Left lung (tissue), 10 donors: ENCODE data around the gene WFDC1. TPM values are rescaled to one million over a fixed set of nuclear protein-coding genes. Genes with fewer than 3 reads are reported as not detected.

Experiments used
- ATAC-seq: fragments of 200-7000 bp; cut with Tn5 transposase; one replicate; pipeline ENCODE4 v1.9.1; 2020; ENCODE audit warnings: moderate library complexity
- DNase-seq, 4 donors: peaks; one replicate each; pipeline ENCODE4 v3.0.0-alpha.2; 2013 to 2020
- H3K27ac ChIP-seq, 2 donors: fragments of 200-600 bp; sonication (generic) in 1 of 2; one replicate each; pipeline versions ENCODE4 v1.5.0 to v1.8.0; 2020 to 2021
- H3K27me3 ChIP-seq, 2 donors: fragments of 200-600 bp; sonication (generic) in 1 of 2; one replicate each; pipeline versions ENCODE4 v1.5.0 to v1.8.0; 2020 to 2021
- H3K36me3 ChIP-seq, 2 donors: fragments of 200-600 bp; sonication (generic) in 1 of 2; one replicate each; pipeline versions ENCODE4 v1.5.0 to v1.8.0; 2020 to 2021
- H3K4me1 ChIP-seq, 2 donors: fragments of 200-600 bp; one replicate each; pipeline ENCODE4 v1.8.0; 2021
- H3K4me3 ChIP-seq, 2 donors: fragments of 200-600 bp; sonication (generic) in 1 of 2; one replicate each; pipeline versions ENCODE4 v1.5.0 to v1.8.0; 2020 to 2021; ENCODE audit warnings: mild to moderate bottlenecking in 1 of 2
- H3K9me3 ChIP-seq, 2 donors: fragments of 200-600 bp; sonication (generic) in 1 of 2; one replicate each; pipeline versions ENCODE4 v1.5.0 to v1.8.0; 2020 to 2021
- intact Hi-C, 2 donors: fragments of 100-400 bp; cut with DNase I; formaldehyde crosslinking; loops; one replicate each; pipeline versions ENCODE4 v1.11.2 to v1.14.2; 2022
- polyA plus RNA-seq, 6 donors: library from polyadenylated mRNA; unstranded; fragments of 120-200 nt; gene quantifications; one replicate each; pipeline ENCODE4 v1.2.1, GENCODE V29; 2013; ENCODE audit not compliant: insufficient read length in 6 of 6
- total RNA-seq, 2 donors: library from RNA; stranded (reverse); fragmentation: NEBNext Ultra II Directional; extraction: Animal tissue kit (Norgen Biotek cat#: 25700); gene quantifications; one replicate each; pipeline ENCODE4 v1.2.1, GENCODE V29; 2021
- TF ChIP-seq, protein P1 (sequence below), 2 donors: fragments of 200-600 bp; sonication (generic) in 1 of 2; IDR thresholded peaks; one replicate each; pipeline versions ENCODE4 v1.5.0 to v1.8.0; 2021; ENCODE audit warnings: antibody characterized with exemption in 2 of 2
- donor health status: DM: no; HTN: yes; CAD: no.
- donor health status: DM: no; HTN: no; CAD: no.

Gene WFDC1
- total and polyA plus RNA-seq, 8 donors, result 4.5 to 21.6 (median 6.9) TPM

DNA sequence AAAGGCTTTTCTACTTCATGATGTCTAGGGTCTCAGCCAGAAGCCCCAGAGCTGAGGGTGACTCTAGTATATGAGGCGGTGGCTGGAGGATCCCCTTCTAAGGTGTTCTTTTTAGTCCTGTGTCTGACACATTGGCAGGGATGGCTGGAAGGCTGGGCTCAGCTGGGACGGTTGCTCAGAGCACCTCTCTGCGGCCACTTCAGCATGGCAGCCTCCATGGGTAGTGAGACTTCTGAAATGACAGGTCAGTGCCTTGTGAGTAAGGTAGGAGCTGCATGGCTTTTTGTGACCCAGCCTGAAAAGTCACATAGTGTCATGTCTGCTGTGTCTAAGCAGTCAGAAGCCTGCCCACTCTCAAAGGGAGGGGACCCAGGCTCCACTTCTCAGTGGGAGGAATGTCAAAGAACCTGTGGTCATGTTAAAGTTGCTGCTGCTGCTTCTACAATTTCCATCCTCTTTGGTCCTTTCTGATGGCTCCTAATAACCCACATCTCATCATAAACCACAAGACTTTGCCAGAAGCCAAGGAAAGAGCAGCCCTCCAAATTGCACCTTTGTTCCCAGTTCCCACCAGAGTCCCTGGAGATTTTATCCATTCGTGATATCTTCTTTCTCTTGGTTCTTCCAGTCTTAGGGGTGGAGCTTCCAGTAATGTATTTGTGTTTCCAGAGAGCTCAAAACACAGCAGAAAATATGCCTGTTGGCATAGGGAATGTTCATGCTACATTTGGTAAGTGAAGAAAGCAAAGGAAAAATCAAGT is 39.4 kb upstream of the WFDC1 start:
- TF ChIP-seq, protein P1, sequence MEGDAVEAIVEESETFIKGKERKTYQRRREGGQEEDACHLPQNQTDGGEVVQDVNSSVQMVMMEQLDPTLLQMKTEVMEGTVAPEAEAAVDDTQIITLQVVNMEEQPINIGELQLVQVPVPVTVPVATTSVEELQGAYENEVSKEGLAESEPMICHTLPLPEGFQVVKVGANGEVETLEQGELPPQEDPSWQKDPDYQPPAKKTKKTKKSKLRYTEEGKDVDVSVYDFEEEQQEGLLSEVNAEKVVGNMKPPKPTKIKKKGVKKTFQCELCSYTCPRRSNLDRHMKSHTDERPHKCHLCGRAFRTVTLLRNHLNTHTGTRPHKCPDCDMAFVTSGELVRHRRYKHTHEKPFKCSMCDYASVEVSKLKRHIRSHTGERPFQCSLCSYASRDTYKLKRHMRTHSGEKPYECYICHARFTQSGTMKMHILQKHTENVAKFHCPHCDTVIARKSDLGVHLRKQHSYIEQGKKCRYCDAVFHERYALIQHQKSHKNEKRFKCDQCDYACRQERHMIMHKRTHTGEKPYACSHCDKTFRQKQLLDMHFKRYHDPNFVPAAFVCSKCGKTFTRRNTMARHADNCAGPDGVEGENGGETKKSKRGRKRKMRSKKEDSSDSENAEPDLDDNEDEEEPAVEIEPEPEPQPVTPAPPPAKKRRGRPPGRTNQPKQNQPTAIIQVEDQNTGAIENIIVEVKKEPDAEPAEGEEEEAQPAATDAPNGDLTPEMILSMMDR (IDR thresholded peaks at IDR 0.05), result no peak
- ATAC-seq (no peak), DNase-seq (no peak)
- peaks cover 0 to 9% of the 10 kb centered on the region in 2 donors for H3K9me3 ChIP-seq
- intact Hi-C loops, result no loop called here
- H3K4me3 ChIP-seq, result no peak overlapping the region
- H3K27me3 ChIP-seq, result peaks cover 0 to 6% of the 10 kb centered on the region in 2 donors
- H3K27ac ChIP-seq, result no peak overlapping the region
- H3K36me3 ChIP-seq, result no peaks in the 10 kb centered on the region
- H3K4me1 ChIP-seq, result no peaks in the 10 kb centered on the region

DNA sequence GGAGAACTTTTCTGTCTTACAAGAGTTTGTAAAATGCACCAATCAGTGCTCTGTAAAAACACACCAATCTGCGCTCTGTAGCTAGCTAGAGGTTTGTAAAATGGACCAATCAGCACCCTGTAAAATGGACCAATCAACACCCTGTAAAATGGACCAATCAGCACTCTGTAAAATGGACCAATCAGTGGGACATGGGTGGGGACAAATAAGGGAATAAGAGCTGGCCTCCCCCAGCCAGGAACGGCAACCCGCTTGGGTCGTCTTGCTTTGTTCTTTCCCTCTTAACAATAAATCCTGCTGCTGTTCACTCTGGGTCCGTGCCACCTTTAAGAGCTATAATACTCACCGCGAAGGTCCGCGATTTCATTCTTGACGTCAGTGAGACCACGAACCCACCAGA is 36.4 kb upstream of the WFDC1 start:
- Histone ChIP-seq H3K36me3 (no peaks in the 10 kb centered on the region), H3K4me3 (no peak overlapping the region), H3K27me3 (peaks cover 0 to 6% of the 10 kb centered on the region in 2 donors), H3K27ac (no peak overlapping the region), H3K9me3 (peaks cover 0 to 9% of the 10 kb centered on the region in 2 donors), H3K4me1 (no peaks in the 10 kb centered on the region)
- ATAC-seq (no peak), DNase-seq (no peak)
- TF ChIP-seq, protein P1 (IDR thresholded peaks at IDR 0.05), result no peak
- intact Hi-C loops, result no loop called here

DNA sequence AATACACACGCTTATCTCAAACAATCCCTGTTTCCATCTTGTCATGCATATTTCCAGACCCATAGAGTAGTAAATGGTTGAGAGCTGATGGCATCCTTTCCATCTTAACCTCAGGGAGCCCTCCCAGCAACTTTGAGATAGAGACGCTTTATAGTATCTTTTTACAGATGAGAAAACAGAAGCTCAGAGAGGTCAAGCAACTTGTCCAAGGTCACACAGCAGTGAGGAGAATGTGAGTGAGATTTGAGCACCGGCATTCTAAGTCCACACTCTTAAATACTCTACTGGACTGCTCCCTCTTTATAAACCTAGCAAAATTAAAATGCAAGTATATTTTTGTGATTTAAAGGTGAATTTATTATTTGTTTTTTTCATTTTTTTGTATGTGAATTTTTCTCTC is 35.0 kb upstream of the WFDC1 start:
- TF ChIP-seq, protein P1 (IDR thresholded peaks at IDR 0.05), result no peak
- Histone ChIP-seq H3K9me3 (peaks cover 0 to 6% of the 10 kb centered on the region in 2 donors), H3K27me3 (peaks cover 0 to 6% of the 10 kb centered on the region in 2 donors), H3K36me3 (no peaks in the 10 kb centered on the region), H3K4me1 (no peaks in the 10 kb centered on the region), H3K4me3 (no peak overlapping the region), H3K27ac (no peak overlapping the region)
- intact Hi-C loops, result no loop called here
- ATAC-seq (no peak), DNase-seq (no peak)

DNA sequence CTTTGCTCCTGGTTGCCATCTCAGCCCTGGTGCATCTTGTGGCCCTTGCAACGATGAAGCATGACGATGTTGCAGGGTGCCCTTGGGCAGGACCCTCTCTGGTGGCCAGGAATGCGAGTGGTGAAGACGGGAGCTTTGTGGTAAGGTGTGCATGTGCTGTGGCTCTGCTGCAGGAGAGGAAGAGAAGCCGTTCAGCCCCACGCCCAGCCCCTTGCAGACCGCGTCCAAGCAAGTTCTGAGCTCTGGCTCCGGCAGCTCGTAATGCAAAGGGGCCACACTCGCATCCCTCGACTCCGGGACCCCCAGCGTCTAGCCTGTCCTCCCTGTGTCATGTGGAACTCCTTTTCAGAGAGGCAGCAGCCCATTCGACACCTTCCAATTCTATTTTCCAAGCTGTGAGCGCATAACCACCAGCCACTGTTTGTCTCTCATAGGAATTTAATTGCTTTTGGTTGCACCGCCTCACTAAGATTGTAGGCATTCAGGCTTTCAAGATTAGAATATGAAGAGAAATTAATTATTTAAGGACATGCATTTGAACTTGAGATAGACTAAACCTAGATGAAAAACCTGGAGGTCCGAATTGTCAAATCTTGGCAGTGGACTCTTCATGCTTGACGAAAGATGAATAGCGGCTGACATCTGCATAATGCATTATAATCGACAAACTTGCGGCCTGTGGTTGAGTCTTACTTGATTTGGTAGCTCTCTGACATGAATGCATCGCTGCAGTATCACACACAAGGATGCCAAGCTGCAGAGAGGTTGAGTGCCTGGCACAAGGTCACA is 33.7 kb upstream of the WFDC1 start:
- no peaks in the 10 kb centered on the region for H3K36me3 ChIP-seq
- peaks cover 0 to 6% of the 10 kb centered on the region in 2 donors for H3K27me3 ChIP-seq
- H3K4me3 ChIP-seq, result no peak overlapping the region
- intact Hi-C loops, result no loop called here
- no peaks in the 10 kb centered on the region for H3K4me1 ChIP-seq
- no peaks in the 10 kb centered on the region for H3K9me3 ChIP-seq
- ATAC-seq (no peak), DNase-seq (no peak)
- no peak overlapping the region for H3K27ac ChIP-seq
- TF ChIP-seq, protein P1 (IDR thresholded peaks at IDR 0.05), result no peak

DNA sequence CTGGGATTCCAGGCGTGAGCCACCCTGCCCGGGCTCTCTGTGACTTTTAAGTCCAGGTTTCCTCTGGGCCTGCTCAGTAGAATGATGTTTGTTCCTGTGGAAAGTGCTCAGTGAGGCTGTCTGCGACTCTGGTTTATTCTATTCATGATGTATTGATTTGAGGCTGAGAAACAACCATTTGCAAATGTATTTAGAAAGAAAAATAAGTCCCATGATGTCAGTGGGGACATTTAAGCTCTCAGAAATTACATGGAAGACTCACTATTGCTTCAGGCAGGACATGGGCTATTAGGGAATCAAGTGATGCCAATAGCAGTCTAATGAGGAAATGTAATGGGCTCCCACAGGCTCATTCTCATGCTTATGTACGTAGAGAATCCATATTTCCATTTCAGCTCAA is 32.6 kb upstream of the WFDC1 start:
- H3K27me3 ChIP-seq, result no peaks in the 10 kb centered on the region
- H3K4me1 ChIP-seq, result no peaks in the 10 kb centered on the region
- DNase-seq (no peak), ATAC-seq (no peak)
- no peak overlapping the region for H3K4me3 ChIP-seq
- intact Hi-C loops, result no loop called here
- H3K36me3 ChIP-seq, result no peaks in the 10 kb centered on the region
- no peaks in the 10 kb centered on the region for H3K9me3 ChIP-seq
- no peak overlapping the region for H3K27ac ChIP-seq
- TF ChIP-seq, protein P1 (IDR thresholded peaks at IDR 0.05), result no peak
